UCSD-AML1 (cell line): ENCODE measurements around the gene ACTMAP.
A peak's percentile ranks its signal among the peaks of the same experiment; 100 is the strongest.

Experiments used
- DNase-seq: peaks from one replicate; lab custom pipeline; 2025; ENCODE audit not compliant: unreplicated experiment; lab: John Stamatoyannopoulos, UW

ACTMAP gene

DNA sequence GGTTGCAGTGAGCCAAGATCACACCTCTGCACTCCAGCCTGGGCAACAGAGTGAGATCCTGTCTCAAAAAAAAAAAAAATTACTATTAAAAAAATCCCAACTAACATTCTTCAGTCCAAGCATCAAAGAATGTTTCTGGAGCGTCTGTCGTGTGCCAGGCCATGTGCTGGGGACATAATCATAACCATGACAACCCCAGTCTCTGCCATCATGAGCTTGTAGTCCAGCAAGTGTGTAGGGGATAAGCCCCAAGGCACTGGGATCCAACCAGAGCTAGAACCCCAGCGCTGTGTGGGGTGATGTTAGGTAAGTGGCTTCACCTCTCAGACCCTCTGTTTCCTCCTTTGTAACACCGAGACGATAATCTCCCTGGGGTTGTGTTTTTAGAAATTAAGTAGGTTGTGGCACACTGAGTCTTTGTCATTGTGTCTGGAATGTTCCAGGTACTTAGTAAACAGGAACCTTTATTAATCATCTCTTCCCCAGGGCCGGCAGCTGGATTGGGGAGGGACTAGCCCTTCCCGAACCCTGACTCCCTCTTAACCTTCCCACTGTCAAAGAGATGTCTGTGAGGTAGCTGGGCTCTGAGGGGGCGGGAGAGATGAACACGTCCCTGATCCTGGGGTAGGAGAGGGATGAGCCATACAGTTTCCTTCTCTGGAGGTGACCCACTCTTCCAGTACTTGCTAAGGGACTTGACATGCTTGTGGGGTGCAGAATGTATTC is 28.2 kb downstream of the ACTMAP start:
- DNase-seq: no peak

DNA sequence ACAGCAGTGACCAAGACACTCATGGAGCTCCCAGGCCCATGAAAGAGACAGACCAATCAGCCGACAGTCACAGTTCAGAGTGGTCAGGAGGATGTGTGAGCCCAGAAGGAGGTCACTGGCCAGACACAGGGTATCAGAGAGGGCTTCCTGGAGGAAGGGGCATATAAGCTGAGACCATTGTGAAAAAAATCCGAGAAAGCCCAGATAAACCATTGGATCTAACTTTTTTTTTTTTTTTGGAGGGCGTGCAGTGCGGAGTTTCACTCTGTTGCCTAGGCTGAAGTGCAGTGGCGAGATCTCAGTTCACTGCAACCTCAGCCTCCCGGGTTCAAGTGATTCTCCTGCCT is 29.2 kb downstream of the ACTMAP start:
- no peak for DNase-seq

DNA sequence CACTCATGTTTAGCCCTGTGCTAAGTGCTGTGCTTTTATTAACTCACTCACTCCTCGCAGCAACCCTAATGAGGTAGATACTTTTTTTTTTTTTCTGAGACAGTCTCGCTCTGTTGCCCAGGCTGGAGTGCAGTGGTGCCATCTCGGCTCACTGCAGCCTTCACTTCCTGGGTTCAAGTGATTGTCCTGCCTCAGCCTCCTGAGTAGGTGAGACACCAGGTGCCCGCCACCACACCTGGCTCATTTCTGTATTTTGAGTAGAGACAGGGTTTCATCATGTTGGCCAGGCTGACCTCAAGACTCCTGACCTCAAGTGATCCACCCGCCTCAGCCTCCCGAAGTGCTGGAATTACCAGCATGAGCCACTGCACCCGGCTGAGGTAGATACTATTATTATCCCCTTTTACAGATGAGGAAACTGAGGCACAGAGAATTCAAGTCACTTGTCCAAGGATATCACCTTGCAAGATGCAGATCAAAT is 30.8 kb downstream of the ACTMAP start:
- no peak for DNase-seq

DNA sequence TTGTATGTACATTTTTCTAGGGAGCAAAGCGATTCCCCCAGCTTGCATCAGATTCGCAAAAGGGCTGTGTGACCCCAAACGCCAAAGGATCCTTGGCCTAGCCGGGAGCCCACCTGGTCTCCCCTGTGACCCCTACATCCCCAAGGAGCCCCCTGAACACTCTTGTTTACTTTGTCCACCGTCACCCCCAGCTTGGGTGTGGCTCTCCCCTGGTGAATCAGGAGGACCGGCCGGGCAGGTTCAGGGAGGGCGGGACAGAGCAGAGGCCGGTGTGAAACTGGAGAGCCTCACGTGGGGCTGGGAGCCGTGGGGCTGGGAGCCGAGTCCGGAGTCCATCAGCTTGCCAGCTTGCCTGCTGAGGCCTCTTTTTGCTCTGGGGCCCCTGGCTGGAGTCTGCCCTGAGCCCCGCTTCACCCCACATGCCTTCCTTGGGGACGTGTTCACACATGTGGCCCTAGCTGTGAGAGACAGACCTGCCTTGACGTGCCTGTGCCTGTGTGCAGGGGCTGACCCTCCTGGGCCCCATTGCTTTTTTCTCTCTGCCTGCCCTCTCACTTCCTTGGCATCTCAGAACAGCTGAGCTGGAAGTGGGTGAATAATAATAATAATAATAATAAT is 31.4 kb downstream of the ACTMAP start:
- no peak for DNase-seq

DNA sequence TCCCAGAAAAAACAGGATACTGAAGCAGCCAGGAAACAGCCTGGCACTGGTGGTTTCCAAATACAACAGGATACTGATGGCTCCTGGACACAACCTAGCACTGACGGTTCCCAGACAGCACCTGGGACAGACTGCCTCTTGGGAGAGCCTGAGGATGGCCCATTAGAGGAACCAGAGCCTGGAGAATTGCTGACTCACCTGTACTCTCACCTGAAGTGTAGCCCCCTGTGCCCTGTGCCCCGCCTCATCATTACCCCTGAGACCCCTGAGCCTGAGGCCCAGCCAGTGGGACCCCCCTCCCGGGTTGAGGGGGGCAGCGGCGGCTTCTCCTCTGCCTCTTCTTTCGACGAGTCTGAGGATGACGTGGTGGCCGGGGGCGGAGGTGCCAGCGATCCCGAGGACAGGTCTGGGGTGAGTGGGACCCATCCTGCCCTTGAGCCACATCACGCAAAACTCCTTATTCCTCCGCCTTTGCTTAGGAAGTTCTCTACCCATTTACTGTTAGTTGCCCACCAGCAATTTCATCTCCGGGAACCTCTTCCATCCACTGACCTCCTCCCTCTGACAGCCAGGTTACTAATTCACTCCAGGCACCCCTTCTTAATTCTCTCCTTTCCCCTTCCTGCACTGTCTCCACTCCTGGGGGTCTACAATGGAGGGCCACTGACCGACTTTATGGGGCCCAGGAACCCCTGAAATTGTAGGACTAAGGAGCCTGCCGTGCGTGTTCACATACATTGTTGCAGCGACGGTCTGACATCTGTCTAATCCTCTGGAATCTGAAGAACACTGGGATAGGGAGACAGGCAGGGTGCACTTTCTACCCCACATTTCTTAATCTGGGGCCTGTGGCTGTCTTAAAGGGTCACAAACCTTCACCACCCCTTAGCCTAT is 32.1 kb downstream of the ACTMAP start:
- DNase-seq: no peak

DNA sequence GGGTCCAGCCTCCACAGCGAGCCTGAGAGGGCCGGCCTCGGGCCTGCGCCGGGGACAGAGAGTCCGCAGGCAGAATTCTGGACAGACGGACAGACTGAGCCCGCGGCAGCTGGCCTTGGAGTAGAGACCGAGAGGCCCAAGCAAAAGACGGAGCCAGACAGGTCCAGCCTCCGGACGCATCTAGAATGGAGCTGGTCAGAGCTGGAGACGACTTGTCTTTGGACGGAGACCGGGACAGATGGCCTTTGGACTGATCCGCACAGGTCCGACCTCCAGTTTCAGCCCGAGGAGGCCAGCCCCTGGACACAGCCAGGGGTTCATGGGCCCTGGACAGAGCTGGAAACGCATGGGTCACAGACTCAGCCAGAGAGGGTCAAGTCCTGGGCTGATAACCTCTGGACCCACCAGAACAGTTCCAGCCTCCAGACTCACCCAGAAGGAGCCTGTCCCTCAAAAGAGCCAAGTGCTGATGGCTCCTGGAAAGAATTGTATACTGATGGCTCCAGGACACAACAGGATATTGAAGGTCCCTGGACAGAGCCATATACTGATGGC is 32.9 kb downstream of the ACTMAP start:
- no peak for DNase-seq

DNA sequence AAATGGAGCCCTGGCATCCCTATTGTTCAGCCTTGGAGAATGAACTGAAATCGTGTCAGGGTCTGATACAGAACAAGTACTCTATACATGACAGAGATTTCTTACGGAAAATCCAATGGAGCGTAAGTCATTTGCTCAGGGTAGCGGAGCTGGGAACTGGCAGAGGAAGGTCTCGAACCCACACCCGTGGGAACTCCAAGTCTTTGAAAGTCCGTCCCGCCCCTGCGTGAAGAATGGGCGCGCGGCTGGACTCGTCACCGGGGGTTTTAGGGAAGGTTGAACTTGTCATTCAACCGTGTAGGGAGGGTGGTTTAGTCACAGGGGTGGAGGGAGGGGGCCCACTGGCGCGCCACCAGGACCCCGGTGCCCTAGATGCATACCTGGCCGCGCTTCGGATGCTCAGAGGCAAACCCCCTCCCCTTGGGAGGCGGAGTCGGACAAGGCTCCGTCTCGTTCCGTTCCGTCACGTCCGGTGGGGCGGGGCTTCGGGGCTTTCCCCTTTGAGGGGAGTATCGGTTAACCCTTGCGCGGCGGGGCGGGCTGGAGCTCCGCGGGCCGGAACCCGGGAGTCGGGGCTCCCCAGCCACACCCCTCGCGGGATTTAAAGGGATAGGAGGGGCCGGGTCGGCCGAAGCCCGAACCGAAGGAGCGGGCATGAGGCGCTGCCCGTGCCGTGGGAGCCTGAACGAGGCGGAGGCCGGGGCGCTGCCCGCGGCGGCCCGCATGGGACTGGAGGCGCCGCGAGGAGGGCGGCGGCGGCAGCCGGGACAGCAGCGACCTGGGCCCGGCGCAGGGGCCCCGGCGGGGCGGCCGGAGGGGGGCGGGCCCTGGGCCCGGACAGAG is 33.6 kb downstream of the ACTMAP start, which contains the start of the genes COQ8B and ITPKC:
Gene COQ8B, minus strand, starts transcription at position 405 of the 843 bp plus-strand sequence. CDS start 2,254 bp downstream, outside the sequence.
Gene ITPKC, plus strand, starts transcription at position 631 of the 843 bp plus-strand sequence. Its CDS starts 24 bp downstream, at position 655.
- DNase-seq: peak; percentile 98

DNA sequence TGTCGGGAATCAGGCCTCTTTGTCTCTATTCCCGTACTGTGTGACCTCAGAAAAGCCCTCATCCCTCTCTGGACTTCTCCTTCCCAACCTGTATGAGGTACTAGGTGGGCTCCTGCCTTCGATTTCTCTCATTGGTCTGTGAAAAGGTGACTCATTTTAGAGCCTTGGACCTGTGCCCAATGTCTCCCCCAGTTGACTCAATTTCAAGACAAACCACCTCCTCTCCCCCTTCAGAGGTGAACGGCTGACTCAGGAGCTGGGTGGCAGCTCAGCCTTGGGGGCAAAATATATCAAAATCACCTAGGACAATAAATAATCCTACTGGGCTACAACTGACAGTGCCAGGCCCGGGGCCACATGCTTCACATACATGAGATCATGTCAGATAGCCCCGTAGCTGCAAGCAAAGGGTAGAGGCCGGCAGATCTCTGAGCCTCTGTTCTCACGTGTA is 34.2 kb downstream of the ACTMAP start:
- DNase-seq: no peak

DNA sequence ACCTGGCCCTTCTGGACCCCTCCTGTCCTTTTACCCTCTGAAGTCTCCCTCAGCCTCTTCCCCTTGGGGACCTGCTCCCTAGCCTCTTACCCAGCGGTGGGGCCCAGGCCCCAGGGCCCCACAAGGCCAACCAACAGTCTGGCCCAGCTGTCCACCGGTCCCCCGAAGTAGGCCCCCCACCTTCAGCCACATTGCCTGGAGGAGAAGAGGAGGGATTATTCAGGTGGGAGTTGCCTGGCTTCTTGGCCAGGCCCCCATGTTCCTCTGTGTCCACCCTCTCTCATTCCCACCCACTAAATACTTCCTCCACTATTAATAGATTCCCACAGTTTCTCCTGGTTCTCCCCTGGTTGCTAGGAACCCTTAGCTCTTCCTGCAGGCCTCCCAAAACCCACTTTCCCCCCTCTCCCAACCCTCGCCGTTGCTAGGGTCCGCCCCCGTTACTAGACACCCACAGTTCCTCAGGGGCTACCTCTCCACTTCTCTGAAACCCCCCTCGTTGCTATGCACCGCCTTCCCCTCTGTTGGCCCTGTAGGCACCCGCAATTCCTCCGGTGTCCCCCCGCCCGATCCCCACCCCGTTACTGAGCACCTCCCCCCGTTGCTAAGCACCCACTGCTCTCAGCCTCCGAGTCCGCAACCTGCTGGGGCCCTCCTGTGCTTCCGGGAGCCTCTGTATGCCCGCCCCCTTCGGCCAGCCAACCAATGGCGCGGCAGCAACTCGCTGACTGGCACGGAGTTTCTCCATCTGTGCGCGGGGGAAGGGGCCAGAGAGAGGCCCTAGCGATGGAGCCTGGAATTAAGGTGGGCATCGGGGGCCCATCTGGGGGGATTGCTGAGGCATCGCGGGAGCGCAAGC is 35.6 kb downstream of the ACTMAP start:
- DNase-seq: peak; percentile 91

DNA sequence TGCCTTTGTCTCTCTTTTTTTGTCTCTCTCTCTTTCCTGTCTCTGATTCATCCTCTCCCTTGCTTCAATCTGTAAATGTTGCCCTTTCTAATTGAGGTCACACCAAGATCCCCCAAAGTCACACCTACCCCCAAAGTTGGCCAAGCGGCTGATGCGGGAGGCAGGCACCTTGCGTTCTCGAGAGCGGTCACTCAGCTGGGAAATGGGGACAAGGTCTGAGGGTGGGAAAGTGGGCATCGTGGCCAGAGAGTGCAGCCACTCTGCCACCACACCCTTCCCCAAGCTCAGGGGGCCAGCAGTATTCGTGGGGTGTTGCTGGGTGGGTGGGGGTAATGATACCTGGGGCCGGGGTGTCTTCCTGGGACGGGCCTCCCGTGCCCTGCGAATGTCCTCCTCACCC is 36.3 kb downstream of the ACTMAP start:
- no peak for DNase-seq

DNA sequence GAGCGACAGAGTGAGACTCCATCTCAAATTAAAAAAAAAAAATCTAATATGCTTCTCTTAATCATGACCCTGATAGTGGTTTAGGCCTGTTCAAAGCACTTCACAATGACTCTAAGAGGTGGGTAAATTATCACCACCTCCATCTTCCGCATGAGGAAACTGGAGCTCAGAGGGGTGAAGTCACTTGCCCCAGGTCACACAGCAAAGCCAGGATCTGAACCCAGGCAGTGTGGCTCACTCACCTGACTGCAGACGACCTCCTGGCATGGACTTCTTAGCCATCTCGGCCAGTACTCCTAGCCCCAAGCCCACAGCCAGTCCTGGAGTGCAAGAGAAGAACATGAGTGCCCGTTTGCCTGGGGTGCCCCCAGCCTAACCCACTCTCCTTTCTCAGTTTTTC is 40.5 kb downstream of the ACTMAP start:
- DNase-seq: no peak

DNA sequence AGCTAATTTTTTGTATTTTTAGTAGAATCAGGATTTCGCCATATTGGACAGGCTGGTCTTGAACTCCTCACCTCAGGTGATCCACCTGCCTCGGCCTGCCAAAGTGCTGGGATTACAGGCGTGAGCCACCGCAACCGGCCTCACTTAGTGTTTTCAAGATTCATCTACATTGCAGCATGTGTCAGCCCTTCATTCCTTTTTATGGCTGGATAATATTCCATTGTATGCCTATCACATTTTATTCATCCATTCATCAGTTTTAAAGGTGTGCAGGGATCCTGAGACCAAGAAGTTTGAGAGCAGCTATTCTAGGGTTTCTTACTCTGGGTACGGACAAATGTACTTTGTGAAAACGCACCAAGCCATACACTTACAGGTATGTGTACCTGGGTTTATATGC is 42.7 kb downstream of the ACTMAP start:
- DNase-seq: no peak

DNA sequence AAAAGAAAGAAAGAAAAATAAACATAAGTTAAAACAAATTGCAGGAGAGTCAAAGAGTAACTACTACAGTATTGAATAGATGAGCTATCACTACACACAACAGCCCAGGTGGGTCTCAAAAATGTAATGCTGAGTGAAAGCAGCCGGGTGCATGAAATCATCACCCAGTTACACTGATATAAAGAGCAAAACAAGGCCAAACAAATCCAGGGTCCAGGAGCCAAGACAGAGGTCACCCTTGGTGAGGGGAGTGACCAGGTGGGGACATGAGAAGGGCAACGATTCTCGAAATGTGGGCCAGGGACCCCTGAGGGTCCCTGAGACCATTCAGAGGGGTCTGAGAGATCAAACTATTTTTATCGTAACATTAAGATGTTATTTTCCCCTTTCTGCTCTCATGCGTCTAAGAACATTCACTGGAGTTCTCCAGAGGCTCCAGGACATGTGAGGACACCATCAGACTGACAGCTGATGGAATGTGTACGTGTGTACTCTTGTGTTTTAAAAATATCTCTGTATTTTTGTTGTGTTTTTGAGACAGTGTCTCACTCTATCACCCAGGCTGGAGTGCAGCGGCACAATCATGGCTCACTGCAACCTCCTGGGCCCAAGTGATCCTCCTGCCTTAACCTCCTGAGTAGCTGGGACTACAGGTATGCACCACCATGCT is 44.2 kb downstream of the ACTMAP start:
- DNase-seq: no peak

DNA sequence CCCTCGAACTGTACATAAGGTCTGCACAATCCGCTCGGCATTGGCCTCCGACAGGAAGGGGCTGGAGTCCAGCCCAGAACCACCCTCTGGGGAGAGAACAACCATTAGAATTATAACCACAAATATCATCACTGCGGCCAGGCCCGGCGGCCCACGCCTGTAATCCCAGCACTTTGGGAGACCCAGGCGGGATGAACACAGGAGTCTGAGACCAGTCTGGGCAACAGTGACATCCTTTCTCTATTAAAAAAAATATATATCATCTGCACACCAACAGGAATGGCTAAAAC is 45.0 kb downstream of the ACTMAP start:
- no peak for DNase-seq

DNA sequence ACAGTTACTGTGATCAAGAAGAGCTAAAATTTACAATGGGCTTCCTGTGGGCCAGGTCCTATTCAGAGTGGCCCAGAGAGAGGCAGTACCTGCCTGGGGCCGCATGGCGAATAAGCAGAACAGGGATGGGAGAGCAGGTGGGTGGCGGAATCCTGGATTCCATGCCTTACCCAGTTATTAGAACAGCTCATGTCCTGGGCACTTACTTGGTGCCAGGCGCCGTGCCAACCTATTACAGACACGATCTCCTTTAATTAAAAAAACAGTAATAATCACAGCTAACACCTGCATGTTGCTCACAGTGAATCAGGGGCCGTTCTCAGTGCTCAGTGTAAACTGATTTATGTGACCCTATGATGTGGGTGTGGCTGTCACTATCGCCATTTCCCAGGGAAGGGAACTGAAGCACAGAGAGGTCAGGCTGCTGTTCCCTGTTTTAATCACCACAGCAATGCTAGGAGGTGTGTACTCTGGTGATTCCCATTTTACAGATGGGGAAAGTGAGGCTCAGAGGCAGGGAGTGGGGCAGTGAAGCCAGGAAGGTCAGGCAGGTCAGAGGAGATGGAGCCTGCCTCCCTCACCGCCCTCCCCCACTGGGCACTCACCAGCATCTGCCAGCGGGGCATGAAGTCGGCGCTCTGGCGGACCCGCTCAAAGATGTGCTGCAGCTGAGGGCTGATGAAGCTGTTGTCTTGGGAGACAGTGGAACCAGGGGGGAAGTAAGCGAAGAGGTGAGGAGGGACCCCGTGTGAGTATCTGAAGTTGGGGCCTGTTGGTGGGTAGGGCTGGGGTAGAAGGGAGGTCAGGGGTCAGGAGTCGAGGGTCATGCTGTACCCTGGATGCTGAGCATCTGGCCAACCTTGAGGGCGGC is 45.6 kb downstream of the ACTMAP start:
- no peak for DNase-seq

DNA sequence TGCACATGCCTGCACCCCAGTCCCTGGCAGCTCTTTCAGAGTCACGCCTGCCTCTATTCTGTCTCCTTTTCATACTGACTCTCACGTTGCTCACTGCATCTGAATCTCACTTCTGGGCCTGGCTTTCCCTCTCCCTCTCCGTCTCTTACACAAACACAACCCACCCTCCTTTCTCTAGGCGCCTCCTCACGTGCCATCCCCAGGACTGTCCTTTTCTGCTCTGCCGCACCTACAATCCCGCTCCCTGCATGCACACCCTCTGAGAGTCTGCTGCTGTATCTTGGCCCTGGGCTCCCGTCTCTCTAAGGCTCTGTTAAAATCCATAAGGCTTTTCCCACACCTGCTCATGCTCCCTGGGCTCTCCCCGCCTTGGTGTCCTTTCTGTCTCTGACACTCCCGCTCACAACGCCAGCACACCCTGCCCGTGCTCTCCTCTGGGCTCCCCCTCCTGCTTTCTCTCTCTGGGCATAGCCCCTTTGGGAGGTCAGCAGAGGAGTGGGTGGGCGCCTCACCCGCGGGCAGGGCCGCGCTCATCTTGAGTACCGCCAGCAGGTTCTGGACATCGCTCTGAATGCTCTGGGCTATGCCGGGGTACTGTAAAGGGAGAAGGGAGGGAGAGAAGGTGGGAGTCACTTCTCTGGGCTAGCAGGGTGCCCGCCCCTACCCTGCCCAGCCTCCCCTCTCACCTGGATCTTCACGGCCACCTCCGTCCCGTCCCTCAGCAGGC is 47.1 kb downstream of the ACTMAP start:
- no peak for DNase-seq

DNA sequence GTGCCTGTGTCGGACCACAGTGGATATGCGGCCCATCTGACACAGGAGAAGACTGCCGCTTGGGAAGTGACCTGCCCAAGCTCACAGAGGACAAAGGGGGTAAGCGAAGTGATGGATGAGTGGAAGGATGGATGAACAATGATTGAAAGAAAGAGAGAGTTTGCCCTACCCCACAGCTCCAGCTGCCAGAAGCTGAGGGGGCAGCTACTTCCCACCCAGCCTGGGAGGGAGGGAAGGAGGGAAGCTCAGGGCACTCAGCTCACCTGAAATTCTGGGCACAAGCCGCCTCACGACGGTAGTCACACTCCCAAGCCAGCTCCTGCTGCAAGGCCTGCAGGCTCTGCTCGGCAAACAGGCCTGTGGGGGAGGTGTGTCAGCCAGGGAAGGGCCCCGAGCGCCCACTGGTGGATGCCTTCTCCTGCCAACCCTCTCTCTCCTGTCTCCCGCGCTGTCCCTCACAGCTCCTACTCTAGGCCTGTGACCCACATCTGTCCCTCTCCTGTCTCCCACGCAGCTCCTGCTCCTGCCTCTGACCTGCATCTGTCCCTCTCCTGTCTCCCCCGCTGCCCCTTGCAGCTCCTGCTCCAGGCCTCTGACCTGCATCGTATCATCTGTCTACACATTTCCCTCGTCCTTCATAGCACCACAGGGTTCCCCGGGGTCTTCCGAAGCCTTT is 47.8 kb downstream of the ACTMAP start:
- DNase-seq: peak; percentile 23
